ENCODE data around the gene SEPTIN2.

DNA sequence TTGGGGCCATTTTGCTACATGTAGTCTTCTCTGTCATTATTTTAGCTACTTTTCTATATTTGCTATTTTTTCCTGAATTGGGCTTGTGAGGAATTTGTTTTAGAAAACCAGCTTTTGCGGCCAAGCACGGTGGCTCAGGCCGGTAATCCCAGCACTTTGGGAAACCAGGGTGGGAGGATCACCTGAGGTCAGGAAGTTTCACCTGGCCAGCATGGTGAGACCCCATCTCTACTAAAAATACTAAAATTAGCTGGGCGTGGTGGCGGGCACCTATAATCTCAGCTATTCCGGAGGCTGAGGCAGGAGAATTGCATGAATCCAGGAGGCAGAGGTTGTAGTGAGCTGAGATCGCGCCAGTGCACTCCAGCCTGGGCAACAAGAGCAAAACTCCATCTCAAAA lies 4.7 kb downstream of the SEPTIN2 start:
- TF ChIP-seq, protein P1, sequence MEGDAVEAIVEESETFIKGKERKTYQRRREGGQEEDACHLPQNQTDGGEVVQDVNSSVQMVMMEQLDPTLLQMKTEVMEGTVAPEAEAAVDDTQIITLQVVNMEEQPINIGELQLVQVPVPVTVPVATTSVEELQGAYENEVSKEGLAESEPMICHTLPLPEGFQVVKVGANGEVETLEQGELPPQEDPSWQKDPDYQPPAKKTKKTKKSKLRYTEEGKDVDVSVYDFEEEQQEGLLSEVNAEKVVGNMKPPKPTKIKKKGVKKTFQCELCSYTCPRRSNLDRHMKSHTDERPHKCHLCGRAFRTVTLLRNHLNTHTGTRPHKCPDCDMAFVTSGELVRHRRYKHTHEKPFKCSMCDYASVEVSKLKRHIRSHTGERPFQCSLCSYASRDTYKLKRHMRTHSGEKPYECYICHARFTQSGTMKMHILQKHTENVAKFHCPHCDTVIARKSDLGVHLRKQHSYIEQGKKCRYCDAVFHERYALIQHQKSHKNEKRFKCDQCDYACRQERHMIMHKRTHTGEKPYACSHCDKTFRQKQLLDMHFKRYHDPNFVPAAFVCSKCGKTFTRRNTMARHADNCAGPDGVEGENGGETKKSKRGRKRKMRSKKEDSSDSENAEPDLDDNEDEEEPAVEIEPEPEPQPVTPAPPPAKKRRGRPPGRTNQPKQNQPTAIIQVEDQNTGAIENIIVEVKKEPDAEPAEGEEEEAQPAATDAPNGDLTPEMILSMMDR (conservative IDR thresholded peaks at IDR 0.05; ENCODE audit: low read length): no peak
- TF ChIP-seq EZH2phosphoT487 (IDR thresholded peaks at IDR 0.05; ENCODE audit: borderline replicate concordance, low read depth, low read length): no peak

Measured in OCI-LY7 (cell line).